HG03159 (cell line): ENCODE data around the gene NCAPH2.
"Not testable (repeated sequence)": the region's sequence is repeated elsewhere in the genome, so short reads cannot be mapped to it uniquely, and the experiment has no call there.

Experiments
- ATAC-seq: cut with Tn5 transposase; IDR thresholded peaks from one replicate; pipeline ENCODE4 v1.9.1; 2021; ENCODE audit warnings: mild to moderate bottlenecking, moderate library complexity; ENCODE audit not compliant: unreplicated experiment

NCAPH2 gene

DNA sequence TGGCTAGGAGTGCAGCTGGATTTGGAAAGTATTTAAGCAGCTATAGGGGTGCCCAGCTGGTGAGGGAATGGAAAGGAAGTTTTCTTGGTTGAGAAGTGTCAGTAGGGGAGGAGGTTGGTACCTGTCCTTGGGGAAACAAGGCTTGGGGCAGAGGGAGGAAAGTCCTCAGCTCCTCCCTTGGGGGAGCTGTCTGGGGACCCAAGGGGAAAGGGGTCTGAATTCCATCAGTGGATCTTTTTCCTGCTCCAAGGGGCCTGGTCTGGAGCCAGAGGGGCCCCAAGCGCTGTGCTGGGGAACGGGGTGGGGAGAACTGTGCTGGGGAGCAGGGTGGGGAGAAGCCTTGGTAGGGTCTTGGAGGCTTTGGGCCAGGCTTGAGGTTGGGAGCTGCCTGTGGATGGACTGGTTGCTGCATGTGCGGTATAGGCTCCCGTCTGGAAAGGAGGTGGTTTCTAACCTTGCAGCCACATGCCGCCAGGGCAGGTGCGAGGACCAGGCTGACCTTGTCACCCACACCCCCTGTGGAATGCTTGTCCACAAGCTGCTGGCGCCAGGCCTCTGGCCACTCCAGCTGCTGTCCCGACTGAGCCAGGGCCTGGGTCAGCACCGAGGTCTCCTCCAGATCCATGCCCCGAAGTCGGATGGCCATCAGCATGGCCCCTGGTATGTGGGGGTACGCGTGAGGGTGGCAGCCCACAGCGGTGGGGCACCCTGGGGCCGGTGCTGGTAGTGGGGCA is 20.8 kb downstream of the NCAPH2 start:
- ATAC-seq, result no peak

DNA sequence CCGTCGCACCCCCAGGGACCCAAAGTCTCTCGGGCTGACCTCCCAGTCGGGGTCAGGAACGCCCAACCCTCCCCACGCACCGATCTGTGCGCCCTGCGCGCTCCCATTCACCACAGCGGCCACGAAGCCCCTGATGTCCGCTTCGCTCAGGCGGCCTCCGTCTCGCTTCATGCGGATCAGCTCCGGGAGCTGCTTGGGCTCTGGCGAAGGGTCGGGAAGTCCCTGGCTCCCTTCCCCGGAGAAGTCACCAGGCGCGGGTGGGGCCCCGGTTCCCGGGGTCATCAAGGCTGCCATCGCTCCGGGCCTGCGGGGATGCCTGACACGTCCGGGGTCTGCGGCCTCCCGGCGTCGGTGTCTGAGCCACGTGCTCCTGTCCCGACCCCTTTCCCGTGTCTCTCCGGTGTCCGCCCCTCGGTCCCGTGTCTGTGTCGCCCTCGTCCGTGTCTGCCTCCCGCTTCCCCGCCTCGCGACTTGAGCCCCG is 21.4 kb downstream of the NCAPH2 start:
- no peak for ATAC-seq

DNA sequence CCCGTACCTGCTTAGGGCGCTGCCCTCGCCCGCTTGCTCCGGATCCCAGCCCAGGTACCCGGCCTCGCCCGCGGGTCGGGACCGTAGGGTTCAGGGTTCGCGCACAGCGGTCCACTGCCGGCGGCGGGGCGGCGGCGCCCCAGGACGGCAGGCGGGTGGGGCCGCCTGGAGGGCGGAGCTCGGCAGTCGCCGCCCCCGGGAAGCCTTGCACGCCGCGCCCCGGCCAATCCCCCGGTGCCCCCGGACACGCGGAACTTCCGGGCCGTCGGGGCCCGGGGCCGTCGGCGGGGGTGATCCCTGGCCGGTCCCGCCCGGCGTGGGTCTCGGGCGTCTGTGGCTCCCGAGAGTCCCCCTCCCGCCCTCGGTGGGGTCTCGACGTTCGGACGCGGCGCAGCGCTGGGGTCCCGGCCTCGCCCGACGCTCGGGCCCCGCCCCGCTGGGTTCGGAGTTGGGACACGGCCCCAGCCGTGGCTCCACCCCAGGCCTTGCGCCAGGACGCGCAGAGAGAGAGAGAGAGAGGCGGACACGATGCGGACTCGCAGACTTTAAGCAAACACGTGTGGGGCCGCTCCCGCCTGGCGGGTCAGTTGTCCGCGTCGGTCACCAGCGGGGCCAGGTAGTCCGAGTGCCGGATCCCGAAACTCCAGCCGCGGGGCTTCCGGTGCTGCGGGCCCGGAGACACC is 22.0 kb downstream of the NCAPH2 start, which contains the start of gene TYMP:
Gene TYMP, minus strand, starts transcription at position 116 of the 683 bp plus-strand sequence. CDS start 303 bp downstream, outside the sequence.
- ATAC-seq, result peak; percentile 21

DNA sequence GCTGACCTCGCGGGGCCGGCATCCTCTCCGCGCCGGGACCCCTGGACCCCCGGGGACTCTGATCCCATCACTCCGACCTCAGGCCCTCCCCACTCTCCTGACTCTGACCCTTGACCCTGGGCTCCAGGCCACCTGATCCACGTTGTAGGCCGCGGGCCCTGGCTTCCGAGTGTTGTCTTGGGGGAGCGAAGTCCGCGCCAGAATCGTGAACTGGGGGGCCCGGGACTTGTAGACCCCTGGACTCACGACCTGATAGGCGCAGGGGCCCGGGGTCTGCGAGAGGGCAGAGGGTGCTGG is 22.5 kb downstream of the NCAPH2 start:
- no peak for ATAC-seq

DNA sequence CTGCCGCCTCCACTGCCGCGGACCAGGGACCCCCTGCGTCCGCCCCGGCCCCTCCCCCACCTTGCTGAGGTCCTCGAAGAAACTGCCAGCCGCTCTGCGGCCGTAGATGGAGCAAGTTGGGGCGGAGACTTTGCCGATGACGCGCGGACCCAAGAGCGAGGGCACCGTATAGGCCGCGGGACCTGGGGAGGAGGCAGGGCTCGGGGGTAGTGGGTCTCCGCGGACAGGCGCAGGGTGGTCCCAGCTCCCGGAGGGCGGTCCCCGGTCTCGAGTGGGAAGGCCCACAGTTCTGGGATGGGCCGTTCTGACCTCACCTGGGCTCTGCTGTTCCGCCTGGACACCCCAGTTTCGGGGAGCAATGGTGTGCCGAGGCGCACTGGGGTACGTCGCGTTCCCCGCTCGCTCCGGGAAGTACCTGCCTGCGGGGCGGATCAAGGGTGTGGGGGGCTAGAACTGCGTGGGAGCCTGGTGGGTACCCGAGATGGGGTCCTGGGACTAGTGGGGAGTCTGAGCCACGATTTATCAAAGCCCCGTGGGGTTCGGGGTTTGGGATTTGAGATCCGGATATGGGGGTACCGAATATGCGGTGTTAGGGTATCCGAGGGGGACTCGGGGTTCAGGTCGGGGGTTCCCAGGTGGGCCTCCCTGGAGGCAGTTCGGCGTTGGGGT is 23.0 kb downstream of the NCAPH2 start:
- ATAC-seq, result no peak

DNA sequence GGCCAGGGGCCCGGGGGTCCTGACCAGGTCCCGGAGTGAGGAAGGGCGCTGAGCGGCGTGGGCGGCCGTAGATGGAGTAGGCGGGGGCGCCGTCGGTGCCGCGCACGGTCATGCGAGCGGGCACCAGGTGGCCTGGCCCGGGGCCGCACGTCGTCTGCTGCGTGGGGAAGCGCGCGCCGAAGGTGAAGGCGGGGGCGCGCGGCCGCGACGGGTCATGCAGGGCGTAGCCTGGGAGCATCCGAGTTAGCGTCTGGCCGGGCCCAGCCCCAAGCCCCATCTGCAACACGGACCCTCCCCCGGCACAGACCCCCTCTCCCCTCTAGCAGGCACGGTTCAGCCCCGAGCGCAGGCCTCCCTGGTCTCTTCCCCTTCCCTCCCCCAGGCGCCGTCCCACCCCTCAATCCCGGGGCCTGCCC is 23.5 kb downstream of the NCAPH2 start:
- no peak for ATAC-seq

DNA sequence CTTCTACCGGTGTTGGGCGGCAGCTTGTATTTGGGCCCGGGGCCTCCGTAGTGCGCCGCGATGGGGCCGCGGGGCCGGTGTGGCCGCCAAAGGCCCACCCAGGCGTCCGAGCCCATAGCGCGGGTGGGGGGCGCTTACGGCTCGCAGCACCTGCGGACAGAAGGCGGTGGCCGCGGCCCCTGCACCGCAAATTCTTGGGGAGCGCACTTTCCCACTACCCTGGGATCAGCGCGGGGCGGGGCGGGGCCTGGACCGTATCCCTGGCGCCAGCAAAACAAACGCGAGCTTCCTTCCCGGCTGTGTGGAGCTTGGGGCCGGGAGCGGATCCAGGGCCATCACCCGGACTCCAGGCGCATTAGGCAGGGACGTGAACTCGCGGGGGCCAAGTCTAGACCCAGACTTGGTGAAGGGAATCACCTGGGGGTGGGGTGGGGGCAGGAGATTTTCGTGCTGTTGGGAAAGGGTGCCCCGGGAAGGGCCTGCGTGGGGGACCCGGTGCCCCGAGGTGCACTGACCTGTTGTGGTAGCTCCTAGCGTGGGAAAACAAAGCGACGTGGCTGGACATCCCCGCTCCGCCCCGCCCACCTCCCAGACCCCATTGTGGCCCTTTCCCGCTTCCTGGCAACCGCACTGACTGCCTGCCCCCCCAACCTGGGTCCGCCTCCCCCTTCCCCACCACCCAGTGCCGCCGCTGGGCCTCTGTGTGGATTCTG is 24.1 kb downstream of the NCAPH2 start:
- no peak for ATAC-seq

DNA sequence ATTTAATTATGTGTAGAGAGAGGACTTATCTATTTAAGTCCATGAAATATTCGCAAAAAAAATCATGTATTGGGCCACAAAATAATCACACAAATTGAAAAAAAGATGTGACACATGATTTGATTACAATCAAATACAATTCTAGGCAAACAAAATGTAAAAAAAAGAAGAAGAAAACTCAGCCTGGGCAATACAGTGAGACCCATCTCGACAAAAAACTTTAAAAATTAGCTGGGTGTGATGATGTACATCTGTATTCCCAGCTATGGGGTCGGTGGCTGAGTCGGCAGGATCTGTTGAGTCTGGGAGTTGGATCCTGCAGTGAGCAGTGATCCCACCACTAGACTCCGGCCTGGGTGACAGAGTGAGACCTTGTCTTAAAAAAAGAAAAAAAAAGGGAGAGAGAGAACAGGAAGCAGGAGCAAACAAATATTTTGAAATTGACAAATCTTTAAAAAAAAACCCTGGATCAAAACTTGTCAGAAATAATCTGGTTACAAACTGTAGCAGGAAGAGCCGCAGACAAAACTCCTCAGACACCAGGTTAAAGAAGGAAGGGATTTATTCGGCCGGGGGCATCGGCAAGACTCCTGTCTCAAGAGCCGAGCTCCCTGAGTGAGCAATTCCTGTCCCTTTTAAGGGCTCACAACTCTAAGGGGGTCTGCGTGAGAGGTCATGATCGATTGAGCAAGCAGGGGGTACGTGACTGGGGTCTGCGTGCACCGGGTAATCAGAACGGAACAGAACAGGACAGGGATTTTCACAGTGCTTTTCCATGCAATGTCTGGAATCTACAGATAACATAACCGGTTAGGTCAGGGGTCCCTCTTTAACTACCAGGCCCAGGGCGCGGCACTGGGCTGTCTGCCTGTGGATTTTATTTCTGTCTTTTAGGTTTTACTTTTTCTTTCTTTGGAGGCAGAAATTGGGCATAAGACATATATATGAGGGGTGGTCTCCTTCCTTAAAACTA is 25.1 kb downstream of the NCAPH2 start:
- no peak for ATAC-seq

DNA sequence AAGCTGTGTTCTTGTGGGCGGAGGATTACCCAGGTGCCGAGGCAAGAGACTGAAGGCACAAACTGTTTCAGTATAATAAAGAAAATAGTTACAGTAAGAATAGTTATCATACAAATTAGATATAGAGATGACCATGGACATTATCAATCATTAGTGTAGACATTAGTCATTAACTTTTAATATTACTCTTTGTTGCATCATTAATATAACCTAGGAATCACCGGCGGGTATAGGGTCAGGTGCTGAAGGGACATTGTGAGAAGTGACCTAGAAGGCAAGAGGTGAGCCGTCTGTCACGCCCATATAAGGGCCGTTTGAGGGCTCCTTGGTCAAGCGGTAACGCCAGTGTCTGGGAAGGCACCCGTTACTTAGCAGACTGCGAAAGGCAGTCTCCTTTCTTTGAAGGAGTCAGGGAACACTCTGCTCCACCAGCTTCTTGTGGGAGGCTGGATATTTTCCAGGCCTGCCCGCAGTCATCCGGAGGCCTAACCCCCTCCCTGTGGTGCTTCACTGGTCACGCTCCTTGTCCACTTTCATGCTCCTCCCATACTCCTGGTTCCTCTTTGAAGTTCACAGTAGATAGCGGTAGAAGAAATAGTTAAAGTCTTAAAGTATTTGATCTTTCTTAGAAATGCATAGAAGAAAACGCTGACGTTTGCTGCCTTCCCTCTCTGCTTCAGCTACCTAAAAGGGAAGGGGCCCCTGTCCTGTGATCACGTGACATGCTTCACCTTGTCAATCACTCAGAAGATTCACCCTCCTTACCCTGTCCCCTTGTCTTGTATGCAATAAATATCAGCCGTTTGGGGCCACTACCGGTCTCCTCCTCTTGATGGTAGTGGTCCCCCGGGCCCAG is 26.1 kb downstream of the NCAPH2 start:
- not testable (repeated sequence) for ATAC-seq

DNA sequence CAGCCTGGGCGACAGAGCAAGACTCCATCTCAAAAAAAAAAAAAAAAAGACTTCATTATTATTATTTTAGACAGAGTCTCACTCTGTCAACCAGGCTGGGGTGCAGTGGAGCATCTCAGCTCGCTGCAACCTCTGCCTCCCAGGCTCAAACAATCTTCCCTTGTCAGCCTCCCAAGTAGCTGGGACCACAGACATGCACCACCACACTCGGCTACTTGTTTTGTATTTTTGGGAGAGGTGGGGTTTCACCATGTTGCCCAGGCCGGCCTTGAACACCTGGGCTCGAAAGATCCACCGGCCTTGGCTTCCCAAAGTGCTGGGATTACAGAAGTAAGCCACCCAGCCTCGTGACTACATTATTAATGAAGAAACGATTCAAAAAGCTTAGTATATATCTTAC is 27.1 kb downstream of the NCAPH2 start:
- no peak for ATAC-seq

DNA sequence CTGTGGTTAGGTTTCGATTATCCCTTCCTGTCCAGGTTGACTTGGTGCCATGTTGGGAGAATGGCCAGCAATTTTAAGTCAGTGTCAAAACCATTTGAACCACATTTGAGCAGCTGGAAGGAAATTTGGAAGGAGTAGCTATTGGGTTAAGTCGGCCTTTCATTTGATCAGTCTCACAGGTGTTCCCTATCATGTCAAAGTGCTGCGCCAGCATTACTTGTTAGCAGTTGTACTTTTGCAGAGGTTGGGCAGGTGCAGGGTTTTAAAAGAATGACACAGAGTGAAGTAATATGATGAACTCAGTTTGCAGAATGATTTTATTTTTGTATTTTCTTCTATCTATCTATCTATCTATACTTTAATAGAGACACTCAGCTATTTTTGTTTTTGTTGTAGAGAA is 28.2 kb downstream of the NCAPH2 start:
- ATAC-seq, result no peak

DNA sequence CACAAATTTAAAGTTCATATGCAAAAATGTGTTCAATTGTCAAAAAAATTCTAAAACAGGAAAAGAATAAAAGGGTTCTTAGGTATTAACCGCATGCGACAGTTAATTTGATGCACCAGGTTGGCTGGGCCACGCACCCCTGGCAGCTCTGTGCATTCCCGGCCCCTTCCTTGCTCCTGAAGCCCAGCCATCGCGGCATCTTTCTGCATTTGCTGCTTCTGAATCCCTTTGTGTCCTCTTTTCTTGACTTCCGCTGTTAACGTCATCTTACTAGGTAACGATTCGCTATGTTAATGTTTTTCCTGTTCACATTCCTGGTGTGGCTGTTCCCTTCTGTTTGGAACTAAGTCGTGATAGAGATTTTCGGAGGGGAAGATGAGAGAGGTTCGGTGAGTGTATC is 29.7 kb downstream of the NCAPH2 start:
- no peak for ATAC-seq

DNA sequence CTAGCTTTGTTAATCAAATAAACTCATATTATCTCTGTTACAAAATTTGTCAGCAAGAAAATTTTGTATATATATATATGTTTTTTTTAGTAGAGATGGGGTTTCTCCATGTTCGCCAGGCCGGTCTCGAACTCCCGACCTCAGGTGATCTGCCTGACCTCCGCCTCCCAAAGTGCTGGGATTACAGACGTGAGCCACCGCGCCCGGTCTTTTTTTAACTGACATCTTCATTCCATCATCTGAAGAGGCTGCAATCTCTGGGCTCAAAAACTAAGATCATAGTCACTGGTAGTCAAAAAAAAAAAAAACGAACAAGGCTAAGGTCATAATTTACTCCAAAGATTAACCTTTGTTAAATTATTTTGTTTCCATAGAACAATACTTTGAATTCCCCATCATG is 32.4 kb downstream of the NCAPH2 start:
- ATAC-seq, result no peak

DNA sequence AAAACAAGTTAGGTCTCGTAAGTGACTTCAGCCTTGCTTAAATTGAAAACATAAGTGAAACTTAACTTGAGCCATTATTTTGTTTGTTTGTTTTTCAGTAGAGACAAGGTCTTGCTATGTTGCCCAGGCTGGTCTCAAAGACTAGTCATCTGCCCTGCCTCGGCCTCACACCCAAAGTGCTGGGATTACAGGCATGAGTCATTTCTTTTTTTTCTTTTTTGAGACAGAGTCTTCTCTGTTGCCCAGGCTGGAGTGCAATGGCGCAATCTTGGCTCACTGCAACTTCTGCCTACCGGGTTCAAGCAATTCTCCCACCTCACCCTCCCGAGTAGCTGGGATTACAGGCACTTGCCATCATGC is 33.6 kb downstream of the NCAPH2 start:
- not testable (repeated sequence) for ATAC-seq

DNA sequence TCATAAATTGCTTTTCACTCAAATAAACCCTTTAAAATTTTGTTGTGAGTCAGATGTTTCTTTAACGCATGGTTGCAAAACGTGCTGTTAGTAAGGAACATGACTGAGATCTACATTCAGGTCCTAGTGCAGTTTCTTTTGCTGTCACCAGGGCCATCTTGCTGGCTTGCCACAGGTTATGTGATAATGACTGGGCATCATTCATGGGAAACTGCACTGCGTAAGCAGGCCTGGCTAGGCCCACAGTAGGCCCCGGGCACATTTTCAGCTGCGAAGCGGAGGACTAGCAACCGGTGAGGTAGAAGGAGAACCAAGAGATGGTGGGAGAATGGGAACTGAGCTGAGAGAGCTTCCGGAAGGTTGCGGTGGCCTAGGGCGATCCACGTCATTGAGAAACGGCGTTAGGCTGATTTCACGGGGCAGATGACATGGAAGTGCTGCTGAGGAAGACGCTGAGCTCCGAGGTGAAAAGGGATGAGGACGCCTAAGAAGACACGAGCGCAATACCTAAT is 34.4 kb downstream of the NCAPH2 start:
- no peak for ATAC-seq

DNA sequence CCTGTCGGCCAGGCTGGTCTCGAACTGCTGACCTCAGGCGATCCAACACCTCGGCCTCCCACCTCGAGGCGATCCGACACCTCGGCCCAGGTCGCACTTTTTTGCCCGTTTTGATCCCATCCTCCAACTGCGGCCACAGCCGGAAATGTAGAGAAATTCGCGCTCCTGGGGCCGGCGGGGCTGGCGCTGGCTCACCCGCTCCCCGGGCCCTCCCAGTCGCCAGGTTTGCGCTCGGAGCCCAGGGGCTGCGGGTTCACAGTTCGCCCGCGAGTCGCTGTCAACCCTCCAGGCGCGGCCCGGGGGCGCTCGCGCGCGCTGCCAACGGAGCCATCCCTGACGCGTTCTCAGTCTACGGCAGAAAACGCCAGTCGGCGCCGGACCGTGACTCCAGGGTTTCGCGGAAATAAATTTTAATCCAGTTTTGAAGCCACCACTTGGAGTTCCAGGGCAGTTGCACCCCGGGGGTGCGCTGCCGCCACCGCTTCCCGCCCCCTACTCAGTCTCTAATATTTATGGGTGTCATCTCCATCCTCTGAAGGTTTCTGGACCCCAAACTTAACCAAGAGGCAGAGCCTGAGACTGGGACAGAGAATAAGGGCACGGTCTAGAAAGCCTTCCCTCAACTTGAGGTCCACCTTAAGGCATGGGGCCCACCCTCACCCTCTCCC is 36.2 kb downstream of the NCAPH2 start:
- ATAC-seq, result no peak

DNA sequence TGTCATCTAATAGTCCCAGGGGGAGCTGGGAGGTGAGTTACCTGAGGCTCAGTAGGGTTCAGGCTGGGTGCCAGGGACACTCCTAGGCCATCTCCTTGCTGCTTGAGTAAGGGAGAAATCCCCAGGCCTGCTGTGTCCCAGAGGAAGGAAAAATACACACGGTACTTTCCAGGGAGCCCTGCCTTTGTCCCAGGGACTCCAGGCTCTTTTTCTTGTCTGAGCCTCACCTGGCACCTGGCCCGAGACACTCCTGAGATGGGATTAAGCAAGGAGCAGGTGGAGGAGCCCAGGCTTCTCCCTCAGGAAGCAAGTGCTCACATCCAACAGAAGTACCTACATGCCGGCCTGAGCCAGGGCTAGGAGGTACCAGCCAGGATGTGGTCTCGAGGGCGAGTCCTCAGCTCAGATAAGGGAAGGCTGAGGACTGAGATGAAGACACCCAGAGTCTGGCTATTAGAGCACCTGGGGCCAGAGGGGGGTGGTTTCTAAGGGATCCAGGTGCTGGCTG is 36.8 kb downstream of the NCAPH2 start:
- ATAC-seq, result no peak
